Caco-2 (cell line): Measurements from ENCODE around the gene SLC6A18. TPM values are rescaled to one million over a fixed set of nuclear protein-coding genes. Genes with fewer than 3 reads are reported as not detected.

Source experiments
- BruUV-seq: library from RNA; stranded (reverse); fragments of 400-500 nt; replicated peaks from 2 replicates; lab custom pipeline; 2021; lab: Mats Ljungman, UMichigan
- CTCF ChIA-PET: fragments of 300-600 bp; sonication (Branson Sonifier 250); formaldehyde crosslinking; loops from one replicate; lab custom pipeline; 2022; ENCODE audit warnings: antibody characterized with exemption; lab: Charles Lee
- POLR2A ChIA-PET: fragments of 300-600 bp; sonication (Branson Sonifier 250); formaldehyde crosslinking; loops from one replicate; lab custom pipeline; 2022; ENCODE audit warnings: antibody characterized with exemption; lab: Charles Lee
- DNase-seq, 2 experiments: peaks; one replicate each; pipeline versions ENCODE4 v3.0.0 to v3.0.0-alpha.2; 2020 to 2022
- H3K27me3 ChIP-seq: replicated peaks from 2 replicates; pipeline ENCODE4 v1.6.0; 2011; ENCODE audit warnings: low read length; ENCODE audit not compliant: control insufficient read depth, insufficient read depth
- H3K36me3 ChIP-seq: 2 replicates; pipeline ENCODE4 v1.5.1; 2011; ENCODE audit warnings: low read length; ENCODE audit not compliant: control insufficient read depth, insufficient read depth
- H3K4me1 ChIP-seq: fragments of 250-450 bp; sonication (Bioruptor Pico); 2 replicates; pipeline ENCODE4 v1.5.1; 2020; ENCODE audit warnings: mild to moderate bottlenecking
- H3K4me3 ChIP-seq: 2 replicates; pipeline ENCODE4 v1.5.1; 2011; ENCODE audit warnings: low read depth, mild to moderate bottlenecking, control low read depth, low read length
- H3K9me3 ChIP-seq: fragments of 250-450 bp; sonication (Bioruptor Pico); 2 replicates; pipeline ENCODE4 v1.5.1; 2020; ENCODE audit warnings: mild to moderate bottlenecking, moderate library complexity
- H3K27ac Mint-ChIP-seq: one replicate; pipeline ENCODE4 v1.8.0; 2022; ENCODE audit warnings: mixed read lengths; ENCODE audit not compliant: unreplicated experiment
- H3K27me3 Mint-ChIP-seq: one replicate; pipeline ENCODE4 v1.8.0; 2022; ENCODE audit warnings: mixed read lengths; ENCODE audit not compliant: insufficient read depth, unreplicated experiment
- H3K36me3 Mint-ChIP-seq: one replicate; pipeline ENCODE4 v1.8.0; 2022; ENCODE audit warnings: mild to moderate bottlenecking, mixed read lengths; ENCODE audit not compliant: insufficient read depth, unreplicated experiment
- H3K4me1 Mint-ChIP-seq: one replicate; pipeline ENCODE4 v1.8.0; 2022; ENCODE audit warnings: low read depth, mixed read lengths; ENCODE audit not compliant: unreplicated experiment
- H3K4me3 Mint-ChIP-seq: one replicate; pipeline ENCODE4 v1.8.0; 2022; ENCODE audit warnings: mild to moderate bottlenecking, moderate library complexity, mixed read lengths; ENCODE audit not compliant: unreplicated experiment
- H3K9me3 Mint-ChIP-seq: one replicate; pipeline ENCODE4 v1.8.0; 2022; ENCODE audit warnings: mixed read lengths; ENCODE audit not compliant: unreplicated experiment
- CTCF ChIP-seq, 2 experiments: fragments of 200-600 bp in 1 of 2; IDR thresholded peaks; 1 replicate in 1 of 2; 2 replicates in 1 of 2; pipeline versions ENCODE4 v1.5.1 to v1.8.0; 2011 to 2022; ENCODE audit warnings: antibody characterized with exemption in 1 of 2, control low read depth in 1 of 2, inconsistent platforms in 1 of 2, low read depth in 1 of 2, low read length in 1 of 2, mild to moderate bottlenecking in 1 of 2, moderate library complexity in 1 of 2; ENCODE audit not compliant: insufficient read depth in 1 of 2, severe bottlenecking in 1 of 2, unreplicated experiment in 1 of 2
- intact Hi-C: fragments of 100-400 bp; cut with micrococcal nuclease; formaldehyde crosslinking; loops from one replicate; pipeline ENCODE4 v1.10.0; 2022; ENCODE audit not compliant: unreplicated experiment
- total RNA-seq: library from RNA; stranded (reverse); gene quantifications from 2 replicates; pipeline ENCODE4 v1.2.3, GENCODE V29; 2022

The SLC6A18 gene
- total RNA-seq, 1 experiment from 2014 or later = not detected

GRCh38 chr5:1231354-1231905 lies 6.2 kb downstream of the SLC6A18 start:
- no TSS peak for BruUV-seq
- intact Hi-C loops = no loop called here
- DNase-seq = no peak
- Mint-ChIP-seq H3K36me3 (no peaks in the 10 kb centered on the region), H3K27me3 (peaks cover 4% of the 10 kb centered on the region), H3K4me3 (no peak overlapping the region), H3K4me1 (no peaks in the 10 kb centered on the region), H3K9me3 (peaks cover 9% of the 10 kb centered on the region), H3K27ac (no peak overlapping the region)
- 0 out of 2 replicates have a peak, but pooled peaks cover 9% of the 10 kb centered on the region for H3K9me3 ChIP-seq
- TF ChIP-seq CTCF (IDR thresholded peaks at IDR 0.05; ENCODE audit: insufficient read depth in 1 of 2, low read depth in 1 of 2, low read length in 1 of 2, severe bottlenecking in 1 of 2, unreplicated experiment in 1 of 2) = no peak
- POLR2A ChIA-PET = no interaction called here
- CTCF ChIA-PET = interaction anchor here (0.7 to 0.9 kb wide), 2 partner anchors 23 to 70 kb away, joined by 3 read pairs; no protein-coding TSS in a partner anchor
- H3K4me1 ChIP-seq = no peaks in the 10 kb centered on the region
- H3K36me3 ChIP-seq = no peaks in the 10 kb centered on the region
- H3K27me3 ChIP-seq = no peaks in the 10 kb centered on the region; the same call in 1 of the 2 replicates
- no peak overlapping the region for H3K4me3 ChIP-seq

GRCh38 chr5:1232780-1233179 lies 7.6 kb downstream of the SLC6A18 start:
- no TSS peak for BruUV-seq
- Mint-ChIP-seq H3K4me3 (no peak overlapping the region), H3K36me3 (peaks cover under 1% of the 10 kb centered on the region), H3K27ac (no peak overlapping the region), H3K9me3 (peaks cover 10% of the 10 kb centered on the region), H3K27me3 (peaks cover 4% of the 10 kb centered on the region), H3K4me1 (no peaks in the 10 kb centered on the region)
- no peak overlapping the region for H3K4me3 ChIP-seq
- H3K9me3 ChIP-seq = 0 out of 2 replicates have a peak, but pooled peaks cover 11% of the 10 kb centered on the region
- H3K4me1 ChIP-seq = no peaks in the 10 kb centered on the region
- TF ChIP-seq CTCF (IDR thresholded peaks at IDR 0.05; ENCODE audit: insufficient read depth in 1 of 2, low read depth in 1 of 2, low read length in 1 of 2, severe bottlenecking in 1 of 2, unreplicated experiment in 1 of 2) = no peak
- H3K36me3 ChIP-seq = no peaks in the 10 kb centered on the region
- ChIA-PET CTCF (interaction anchor here (1.2 kb wide), 1 partner anchor 65 kb away, joined by 5 read pairs; no protein-coding TSS in a partner anchor), POLR2A (no interaction called here)
- intact Hi-C loops = no loop called here
- no peak for DNase-seq
- H3K27me3 ChIP-seq = no peaks in the 10 kb centered on the region; the same call in 1 of the 2 replicates

GRCh38 chr5:1235379-1235778 lies 10.2 kb downstream of the SLC6A18 start:
- H3K36me3 Mint-ChIP-seq = peaks cover 5% of the 10 kb centered on the region
- intact Hi-C loops = no loop called here
- Histone ChIP-seq H3K36me3 (no peaks in the 10 kb centered on the region), H3K4me1 (no peaks in the 10 kb centered on the region), H3K4me3 (no peak overlapping the region), H3K27me3 (no peaks in the 10 kb centered on the region), H3K9me3 (0 out of 2 replicates have a peak, but pooled peaks cover 11% of the 10 kb centered on the region)
- H3K4me3 Mint-ChIP-seq = no peak overlapping the region
- ChIA-PET CTCF (interaction anchor here (0.6 to 1.2 kb wide), 5 partner anchors 16 to 228 kb away, joined by 3 to 7 read pairs (median 4); no protein-coding TSS in a partner anchor), POLR2A (no interaction called here)
- H3K27ac Mint-ChIP-seq = no peak overlapping the region
- H3K27me3 Mint-ChIP-seq = no peaks in the 10 kb centered on the region
- H3K9me3 Mint-ChIP-seq = peaks cover 10% of the 10 kb centered on the region
- DNase-seq = no peak
- no TSS peak for BruUV-seq
- TF ChIP-seq CTCF (IDR thresholded peaks at IDR 0.05; ENCODE audit: insufficient read depth in 1 of 2, low read depth in 1 of 2, low read length in 1 of 2, severe bottlenecking in 1 of 2, unreplicated experiment in 1 of 2) = peak in 1 of 2 experiments; percentile 18
- H3K4me1 Mint-ChIP-seq = peaks cover 5% of the 10 kb centered on the region
